HT1080 (cell line): Measurements from ENCODE around the gene TADA3. TPM values are rescaled to one million over a fixed set of nuclear protein-coding genes. Genes with fewer than 3 reads are reported as not detected.

Experiments
- DNase-seq: peaks from one replicate; pipeline ENCODE4 v3.0.0-alpha.2; 2015; ENCODE audit warnings: low read depth
- total RNA-seq: library from RNA; depleted of rRNA; stranded (reverse); fragments of >200 nt; shearing (Covaris generic); gene quantifications from 2 replicates; pipeline ENCODE4 v1.2.3, GENCODE V29; 2014; rRNA removed

Gene TADA3
- total RNA-seq, 1 experiment from 2014 or later, result 104 TPM

GRCh38 chr3:9731206-9732079 is 60.8 kb downstream of the TADA3 start, which contains the start of gene BRPF1:
BRPF1 (plus strand) TSS chr3:9731735; CDS start chr3:9734141, 2,406 bp downstream.
- peak; percentile 90 for DNase-seq

- no peak for DNase-seq
Measured at GRCh38 chr3:9730657-9731205, 61.5 kb downstream of the TADA3 start.

Other genes starting within 250 kb of the TADA3 start
- gene LHFPL4, start 238.7 kb downstream of the TADA3 start, total RNA-seq, result not detected in 2 replicates
- gene MTMR14, start 143.0 kb downstream of the TADA3 start, total RNA-seq, result 45.8 and 49.4 TPM in 2 replicates
- not detected in 2 replicates for gene CPNE9, start 88.6 kb downstream of the TADA3 start, total RNA-seq
- gene BRPF1, start 60.7 kb downstream of the TADA3 start, total RNA-seq, result 19.9 and 22.9 TPM in 2 replicates
- gene OGG1, start 42.5 kb downstream of the TADA3 start, total RNA-seq, result 27.8 and 30.9 TPM in 2 replicates
- 36.9 and 44.1 TPM in 2 replicates for gene CAMK1, start 22.5 kb downstream of the TADA3 start, total RNA-seq
- 295 and 306 TPM in 2 replicates for gene ARPC4, start 609 bp upstream of the TADA3 start, total RNA-seq
- gene TTLL3, start 17.8 kb upstream of the TADA3 start, total RNA-seq, result 1.4 and 2.3 TPM in 2 replicates
- gene RPUSD3, start 51.5 kb upstream of the TADA3 start, total RNA-seq, result 36.5 and 46.0 TPM in 2 replicates
- gene CIDEC, start 87.8 kb upstream of the TADA3 start, total RNA-seq, result 0.14 TPM in 1 of 2 replicates, not detected in the other
- 34.1 and 45.6 TPM in 2 replicates for gene JAGN1, start 98.1 kb upstream of the TADA3 start, total RNA-seq
- 0.66 TPM in 1 of 2 replicates, not detected in the other for gene IL17RE, start 110.4 kb upstream of the TADA3 start, total RNA-seq
- gene IL17RC, start 124.6 kb upstream of the TADA3 start, total RNA-seq, result 11.9 and 12.0 TPM in 2 replicates
- 0.27 and 1.6 TPM in 2 replicates for gene CRELD1, start 141.4 kb upstream of the TADA3 start, total RNA-seq
- gene PRRT3, start 159.9 kb upstream of the TADA3 start, total RNA-seq, result 1.0 and 1.3 TPM in 2 replicates
- 41.2 and 73.5 TPM in 2 replicates for gene EMC3, start 194.4 kb upstream of the TADA3 start, total RNA-seq
- 31.1 and 33.2 TPM in 2 replicates for gene FANCD2, start 234.0 kb upstream of the TADA3 start, total RNA-seq